Stimulated activated CD8-positive, alpha-beta memory T cell treated with anti-CD3 and anti-CD28 coated beads, Interleukin-12 subunit alpha, Interleukin-12 subunit beta, amount 100 ng/mL, for 1 hour (primary cell): Measurements from ENCODE around the gene GRIA4.
"Not testable (repeated sequence)": the region's sequence is repeated elsewhere in the genome, so short reads cannot be mapped to it uniquely, and the experiment has no call there.

Source experiments
- DNase-seq: peaks from one replicate; pipeline ENCODE4 v3.0.0-alpha.2; 2020; ENCODE audit warnings: low read depth

The GRIA4 gene

GRCh38 chr11:105861225-105861624 lies 251.4 kb downstream of the GRIA4 start:
- no peak for DNase-seq

GRCh38 chr11:105862736-105863367 lies 253.0 kb downstream of the GRIA4 start:
- no peak for DNase-seq

GRCh38 chr11:105863523-105863922 lies 253.7 kb downstream of the GRIA4 start:
- no peak for DNase-seq

GRCh38 chr11:105867742-105868141 lies 257.9 kb downstream of the GRIA4 start:
- no peak for DNase-seq

GRCh38 chr11:105868762-105869285 lies 259.0 kb downstream of the GRIA4 start:
- no peak for DNase-seq

- no peak for DNase-seq
Measured at GRCh38 chr11:105870516-105871113, 260.7 kb downstream of the GRIA4 start.

- DNase-seq = no peak
Measured at GRCh38 chr11:105878510-105878909, 268.6 kb downstream of the GRIA4 start.

- DNase-seq = not testable (repeated sequence)
Measured at GRCh38 chr11:105878927-105879326, 269.1 kb downstream of the GRIA4 start.

- no peak for DNase-seq
Measured at GRCh38 chr11:105881027-105881426, 271.2 kb downstream of the GRIA4 start.

- no peak for DNase-seq
Measured at GRCh38 chr11:105884436-105884835, 274.6 kb downstream of the GRIA4 start.

- no peak for DNase-seq
Measured at GRCh38 chr11:105891685-105892084, 281.8 kb downstream of the GRIA4 start.

- no peak for DNase-seq
Measured at GRCh38 chr11:105897161-105897560, 287.3 kb downstream of the GRIA4 start.

- no peak for DNase-seq
Measured at GRCh38 chr11:105899772-105900171, 289.9 kb downstream of the GRIA4 start.

- DNase-seq = no peak
Measured at GRCh38 chr11:105900515-105901035, 290.7 kb downstream of the GRIA4 start.

GRCh38 chr11:105903113-105903512 lies 293.2 kb downstream of the GRIA4 start:
- no peak for DNase-seq

GRCh38 chr11:105906517-105906916 lies 296.6 kb downstream of the GRIA4 start:
- DNase-seq = no peak

- no peak for DNase-seq
Measured at GRCh38 chr11:105907319-105907718, 297.4 kb downstream of the GRIA4 start.

GRCh38 chr11:105910095-105910715 lies 300.3 kb downstream of the GRIA4 start:
- DNase-seq = no peak

GRCh38 chr11:105911454-105911853 lies 301.6 kb downstream of the GRIA4 start:
- no peak for DNase-seq

- no peak for DNase-seq
Measured at GRCh38 chr11:105912666-105913065, 302.8 kb downstream of the GRIA4 start.

GRCh38 chr11:105915021-105915420 lies 305.1 kb downstream of the GRIA4 start:
- no peak for DNase-seq

GRCh38 chr11:105918039-105918438 lies 308.2 kb downstream of the GRIA4 start:
- no peak for DNase-seq

- DNase-seq = no peak
Measured at GRCh38 chr11:105918600-105918999, 308.7 kb downstream of the GRIA4 start.
